DOHH2 (cell line): Measurements from ENCODE around the gene GOLGA8A.
"Not testable (repeated sequence)": the region's sequence is repeated elsewhere in the genome, so short reads cannot be mapped to it uniquely, and the experiment has no call there.

Experiments
- H3F3A ChIP-seq: fragments of 200-600 bp; sonication (generic), shearing (Covaris generic); 2 replicates; pipeline ENCODE4 v1.6.0; 2016; ENCODE audit warnings: antibody characterized with exemption, mild to moderate bottlenecking; ENCODE audit not compliant: control insufficient read depth, insufficient read depth
- H3K27ac ChIP-seq: fragments of 200-600 bp; sonication (generic); 2 replicates; pipeline ENCODE4 v1.5.1; 2014; ENCODE audit warnings: low read depth, mild to moderate bottlenecking, low read length, moderate library complexity
- H3K27me3 ChIP-seq: fragments of 200-600 bp; sonication (generic); 2 replicates; pipeline ENCODE4 v1.6.1; 2014; ENCODE audit warnings: mild to moderate bottlenecking, low read length, mixed read lengths; ENCODE audit not compliant: control insufficient read depth
- H3K36me3 ChIP-seq: fragments of 200-600 bp; sonication (generic); 2 replicates; pipeline ENCODE4 v1.6.1; 2014; ENCODE audit warnings: mild to moderate bottlenecking, low read length, moderate library complexity, mixed read lengths; ENCODE audit not compliant: control insufficient read depth
- H3K4me1 ChIP-seq: fragments of 200-600 bp; sonication (generic); 2 replicates; pipeline ENCODE4 v1.6.1; 2014; ENCODE audit warnings: mild to moderate bottlenecking, low read length, mixed read lengths; ENCODE audit not compliant: control insufficient read depth
- H3K4me2 ChIP-seq: fragments of 200-600 bp; sonication (generic); 2 replicates; pipeline ENCODE4 v1.6.0; 2014; ENCODE audit warnings: mild to moderate bottlenecking, low read length, moderate library complexity
- H3K4me3 ChIP-seq: fragments of 200-600 bp; sonication (generic); 2 replicates; pipeline ENCODE4 v1.5.1; 2014; ENCODE audit warnings: mild to moderate bottlenecking, low read length, mixed read lengths
- H3K79me2 ChIP-seq: fragments of 200-600 bp; sonication (generic); 2 replicates; pipeline ENCODE4 v1.6.1; 2014; ENCODE audit warnings: mild to moderate bottlenecking, low read length, mixed read lengths; ENCODE audit not compliant: control insufficient read depth
- H3K9me2 ChIP-seq: fragments of 200-600 bp; sonication (generic); replicated peaks from 2 replicates; pipeline ENCODE4 v1.6.1; 2014; ENCODE audit warnings: mild to moderate bottlenecking, low read length, mixed read lengths; ENCODE audit not compliant: control insufficient read depth
- H3K9me3 ChIP-seq: fragments of 200-600 bp; sonication (generic); 2 replicates; pipeline ENCODE4 v1.6.1; 2014; ENCODE audit warnings: antibody characterized with exemption, low read length, mixed read lengths; ENCODE audit not compliant: control insufficient read depth, insufficient read depth
- H4K20me1 ChIP-seq: fragments of 200-600 bp; sonication (generic); 2 replicates; pipeline ENCODE4 v1.6.0; 2014; ENCODE audit warnings: low read depth, mild to moderate bottlenecking, antibody characterized with exemption, low read length, moderate library complexity; ENCODE audit not compliant: control insufficient read depth, insufficient read depth
- EZH2phosphoT487 ChIP-seq: fragments of 200-600 bp; sonication (generic); IDR thresholded peaks from 2 replicates; pipeline ENCODE4 v1.6.1; 2017; ENCODE audit warnings: borderline replicate concordance, mild to moderate bottlenecking, antibody characterized with exemption, low read length, moderate library complexity, mixed read lengths
- TF ChIP-seq, protein P1 (sequence below): fragments of 200-600 bp; sonication (generic); IDR thresholded peaks from one replicate; pipeline ENCODE4 v1.5.1; 2014; ENCODE audit warnings: antibody characterized with exemption, mild to moderate bottlenecking, low read depth, low read length; ENCODE audit not compliant: poor library complexity, severe bottlenecking

GOLGA8A gene

GRCh38 chr15:34435658-34436057, 1.9 kb downstream of the GOLGA8A start:
- H4K20me1 ChIP-seq: peaks cover 11% of the 10 kb centered on the region; the same call in 1 of the 2 replicates
- H3K4me3 ChIP-seq: peak overlapping the region; percentile 94
- H3K4me1 ChIP-seq: peaks cover 15% of the 10 kb centered on the region
- TF ChIP-seq, protein P1, sequence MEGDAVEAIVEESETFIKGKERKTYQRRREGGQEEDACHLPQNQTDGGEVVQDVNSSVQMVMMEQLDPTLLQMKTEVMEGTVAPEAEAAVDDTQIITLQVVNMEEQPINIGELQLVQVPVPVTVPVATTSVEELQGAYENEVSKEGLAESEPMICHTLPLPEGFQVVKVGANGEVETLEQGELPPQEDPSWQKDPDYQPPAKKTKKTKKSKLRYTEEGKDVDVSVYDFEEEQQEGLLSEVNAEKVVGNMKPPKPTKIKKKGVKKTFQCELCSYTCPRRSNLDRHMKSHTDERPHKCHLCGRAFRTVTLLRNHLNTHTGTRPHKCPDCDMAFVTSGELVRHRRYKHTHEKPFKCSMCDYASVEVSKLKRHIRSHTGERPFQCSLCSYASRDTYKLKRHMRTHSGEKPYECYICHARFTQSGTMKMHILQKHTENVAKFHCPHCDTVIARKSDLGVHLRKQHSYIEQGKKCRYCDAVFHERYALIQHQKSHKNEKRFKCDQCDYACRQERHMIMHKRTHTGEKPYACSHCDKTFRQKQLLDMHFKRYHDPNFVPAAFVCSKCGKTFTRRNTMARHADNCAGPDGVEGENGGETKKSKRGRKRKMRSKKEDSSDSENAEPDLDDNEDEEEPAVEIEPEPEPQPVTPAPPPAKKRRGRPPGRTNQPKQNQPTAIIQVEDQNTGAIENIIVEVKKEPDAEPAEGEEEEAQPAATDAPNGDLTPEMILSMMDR: no peak
- no peak for TF ChIP-seq EZH2phosphoT487
- no peaks in the 10 kb centered on the region for H3K27me3 ChIP-seq
- no peaks in the 10 kb centered on the region for H3K9me2 ChIP-seq
- no peaks in the 10 kb centered on the region for H3K9me3 ChIP-seq
- no peak overlapping the region for H3K27ac ChIP-seq
- peaks cover 35% of the 10 kb centered on the region for H3K36me3 ChIP-seq
- peak overlapping the region; percentile 88 for H3K4me2 ChIP-seq
- H3F3A ChIP-seq: 0 out of 2 replicates have a peak, but pooled peaks cover 2% of the 10 kb centered on the region
- H3K79me2 ChIP-seq: peaks cover 62% of the 10 kb centered on the region

DNA sequence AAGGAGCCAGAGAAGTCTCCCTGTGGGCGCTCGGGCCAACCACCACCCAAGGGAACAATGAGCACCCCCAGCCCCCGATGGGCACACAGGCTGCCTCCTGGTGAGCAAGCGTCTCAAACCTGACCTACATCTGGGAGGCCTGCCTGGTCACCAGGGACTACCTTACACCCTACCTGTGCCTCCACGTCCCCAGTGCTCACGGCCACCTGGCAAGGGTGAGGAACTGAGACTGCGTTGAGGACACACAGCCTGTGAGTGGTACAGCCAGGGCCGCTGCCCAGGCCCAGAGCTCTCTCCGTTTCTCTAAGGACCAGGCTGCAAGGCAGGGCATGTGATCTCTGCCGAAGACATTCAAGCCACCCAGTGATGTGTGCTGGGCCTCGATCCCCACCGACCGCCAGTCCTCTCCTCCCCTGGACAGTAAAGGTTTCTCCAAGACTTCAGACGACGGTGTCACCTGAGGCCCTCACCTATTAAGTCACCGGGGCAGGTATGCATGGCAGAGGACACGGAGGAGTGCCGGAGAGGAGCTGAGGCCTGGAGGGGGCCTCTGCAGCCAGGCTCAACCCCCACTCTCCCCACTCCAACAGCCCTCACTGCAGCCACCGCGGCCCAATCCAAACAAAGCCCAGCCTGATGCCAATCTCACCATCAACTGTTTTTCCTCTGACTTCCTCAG, 2.8 kb downstream of the GOLGA8A start:
- H3K79me2 ChIP-seq: peaks cover 67% of the 10 kb centered on the region
- H3K4me3 ChIP-seq: no peak overlapping the region
- H4K20me1 ChIP-seq: peaks cover 11% of the 10 kb centered on the region; the same call in 1 of the 2 replicates
- no peak overlapping the region for H3K27ac ChIP-seq
- no peaks in the 10 kb centered on the region for H3F3A ChIP-seq
- no peaks in the 10 kb centered on the region for H3K9me3 ChIP-seq
- no peaks in the 10 kb centered on the region for H3K9me2 ChIP-seq
- TF ChIP-seq, protein P1: no peak
- no peak for TF ChIP-seq EZH2phosphoT487
- peaks cover 15% of the 10 kb centered on the region for H3K4me1 ChIP-seq
- H3K4me2 ChIP-seq: no peak overlapping the region
- no peaks in the 10 kb centered on the region for H3K27me3 ChIP-seq
- peaks cover 39% of the 10 kb centered on the region for H3K36me3 ChIP-seq

- peaks cover 11% of the 10 kb centered on the region; the same call in 1 of the 2 replicates for H4K20me1 ChIP-seq
- H3K9me2 ChIP-seq, H3K27ac ChIP-seq, H3K4me3 ChIP-seq, H3K27me3 ChIP-seq, H3K9me3 ChIP-seq, H3F3A ChIP-seq, H3K4me2 ChIP-seq: not testable (repeated sequence)
- H3K79me2 ChIP-seq: peaks cover 67% of the 10 kb centered on the region
- peaks cover 15% of the 10 kb centered on the region for H3K4me1 ChIP-seq
- peaks cover 42% of the 10 kb centered on the region for H3K36me3 ChIP-seq
Observed at GRCh38 chr15:34433956-34434626, 3.5 kb downstream of the GOLGA8A start.

DNA sequence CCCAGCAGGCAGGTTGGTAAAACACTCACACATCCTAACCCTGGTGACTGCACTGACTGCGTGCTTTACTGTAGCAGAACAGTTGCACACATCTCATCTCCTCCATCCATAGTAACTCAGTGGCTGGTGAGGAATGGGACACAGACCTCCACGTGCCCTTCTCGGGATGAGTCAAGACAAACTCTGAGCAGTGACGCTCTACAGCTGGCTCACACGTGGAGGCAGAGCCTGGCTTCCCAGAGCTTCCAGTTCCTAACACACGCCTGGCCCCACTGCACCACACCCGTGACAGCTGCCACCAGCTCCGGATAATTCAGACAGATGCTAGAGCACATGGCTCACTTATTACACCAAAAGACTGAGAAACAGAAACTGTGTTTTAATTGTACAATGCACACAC, 7.0 kb downstream of the GOLGA8A start:
- H4K20me1 ChIP-seq, H3K27ac ChIP-seq, H3K4me2 ChIP-seq, H3K4me3 ChIP-seq, H3K27me3 ChIP-seq, H3F3A ChIP-seq, H3K9me2 ChIP-seq, H3K4me1 ChIP-seq, H3K9me3 ChIP-seq: not testable (repeated sequence)
- Histone ChIP-seq H3K79me2 (peaks cover 60% of the 10 kb centered on the region), H3K36me3 (peaks cover 33% of the 10 kb centered on the region)

DNA sequence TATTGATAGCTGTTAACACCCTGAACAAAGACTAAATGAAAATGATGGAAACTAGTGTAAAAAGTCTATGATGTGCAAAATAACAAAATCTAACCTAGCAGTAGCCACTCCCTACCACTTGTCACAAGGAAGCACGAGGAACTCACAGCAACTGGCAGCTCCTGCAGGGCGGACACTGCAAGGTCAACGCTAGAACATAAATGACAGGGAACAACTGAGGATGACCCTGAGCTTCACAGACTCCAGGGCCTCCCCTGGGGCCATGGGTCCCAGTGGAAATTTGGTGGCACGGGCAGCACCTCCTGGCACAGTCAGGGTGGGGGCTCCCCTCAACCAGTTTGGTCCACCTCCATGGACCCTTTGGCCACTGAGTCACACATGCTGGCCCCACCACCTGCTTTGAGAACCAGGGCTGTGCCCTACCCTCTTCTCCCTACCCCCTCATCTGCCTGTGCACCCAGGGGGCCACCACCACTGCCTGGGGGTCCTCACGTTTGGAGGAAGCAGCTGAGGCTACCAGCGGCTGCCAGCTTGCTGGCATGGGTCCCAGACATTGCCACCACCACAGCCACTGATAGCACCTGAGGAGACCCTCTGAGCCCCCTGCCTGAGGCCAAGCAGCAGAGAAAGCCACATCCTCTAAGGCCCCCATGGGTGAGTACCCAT, 14.1 kb downstream of the GOLGA8A start:
- not testable (repeated sequence) for H3K36me3 ChIP-seq, H3K4me1 ChIP-seq, H3F3A ChIP-seq, H3K27ac ChIP-seq, H3K9me3 ChIP-seq, H3K4me2 ChIP-seq, H3K4me3 ChIP-seq, H3K9me2 ChIP-seq, H4K20me1 ChIP-seq, H3K27me3 ChIP-seq
- peaks cover 23% of the 10 kb centered on the region for H3K79me2 ChIP-seq

- peaks cover 13% of the 10 kb centered on the region for H3K79me2 ChIP-seq
- H3K9me3 ChIP-seq, H4K20me1 ChIP-seq, H3K36me3 ChIP-seq, H3K4me1 ChIP-seq, H3K9me2 ChIP-seq, H3K27ac ChIP-seq, H3K27me3 ChIP-seq, H3K4me2 ChIP-seq, H3K4me3 ChIP-seq, H3F3A ChIP-seq: not testable (repeated sequence)
Observed at GRCh38 chr15:34420953-34421352, 16.7 kb downstream of the GOLGA8A start.
